GM12872 (cell line): ENCODE results near the gene AHNAK.

ENCODE experiments used
- TF ChIP-seq, protein P1 (sequence below): IDR thresholded peaks from 3 replicates; pipeline ENCODE4 v1.5.1; 2011; ENCODE audit warnings: low read depth, mild to moderate bottlenecking, low read length, moderate library complexity; ENCODE audit not compliant: insufficient read depth

Gene AHNAK

DNA sequence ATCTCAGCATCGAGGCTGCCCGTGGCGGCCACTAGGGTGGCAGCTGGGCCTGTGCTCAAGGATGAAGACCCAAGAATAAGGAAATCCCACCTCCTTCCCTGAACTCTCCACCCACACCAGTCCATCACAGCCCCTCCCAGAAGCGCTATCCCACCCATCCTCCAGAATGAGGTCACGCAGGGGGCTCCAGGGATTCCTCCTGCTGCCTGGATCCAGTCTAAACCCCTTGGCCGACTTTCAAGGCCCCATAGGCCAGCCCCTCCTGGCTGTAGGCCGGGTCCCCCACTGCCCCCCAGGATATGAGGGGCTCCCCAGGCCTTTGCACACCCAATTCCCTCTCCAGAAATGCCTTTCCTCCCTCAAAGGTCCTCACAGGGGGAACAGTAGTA is 146.7 kb downstream of the AHNAK start:
- TF ChIP-seq, protein P1, sequence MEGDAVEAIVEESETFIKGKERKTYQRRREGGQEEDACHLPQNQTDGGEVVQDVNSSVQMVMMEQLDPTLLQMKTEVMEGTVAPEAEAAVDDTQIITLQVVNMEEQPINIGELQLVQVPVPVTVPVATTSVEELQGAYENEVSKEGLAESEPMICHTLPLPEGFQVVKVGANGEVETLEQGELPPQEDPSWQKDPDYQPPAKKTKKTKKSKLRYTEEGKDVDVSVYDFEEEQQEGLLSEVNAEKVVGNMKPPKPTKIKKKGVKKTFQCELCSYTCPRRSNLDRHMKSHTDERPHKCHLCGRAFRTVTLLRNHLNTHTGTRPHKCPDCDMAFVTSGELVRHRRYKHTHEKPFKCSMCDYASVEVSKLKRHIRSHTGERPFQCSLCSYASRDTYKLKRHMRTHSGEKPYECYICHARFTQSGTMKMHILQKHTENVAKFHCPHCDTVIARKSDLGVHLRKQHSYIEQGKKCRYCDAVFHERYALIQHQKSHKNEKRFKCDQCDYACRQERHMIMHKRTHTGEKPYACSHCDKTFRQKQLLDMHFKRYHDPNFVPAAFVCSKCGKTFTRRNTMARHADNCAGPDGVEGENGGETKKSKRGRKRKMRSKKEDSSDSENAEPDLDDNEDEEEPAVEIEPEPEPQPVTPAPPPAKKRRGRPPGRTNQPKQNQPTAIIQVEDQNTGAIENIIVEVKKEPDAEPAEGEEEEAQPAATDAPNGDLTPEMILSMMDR, result no peak

DNA sequence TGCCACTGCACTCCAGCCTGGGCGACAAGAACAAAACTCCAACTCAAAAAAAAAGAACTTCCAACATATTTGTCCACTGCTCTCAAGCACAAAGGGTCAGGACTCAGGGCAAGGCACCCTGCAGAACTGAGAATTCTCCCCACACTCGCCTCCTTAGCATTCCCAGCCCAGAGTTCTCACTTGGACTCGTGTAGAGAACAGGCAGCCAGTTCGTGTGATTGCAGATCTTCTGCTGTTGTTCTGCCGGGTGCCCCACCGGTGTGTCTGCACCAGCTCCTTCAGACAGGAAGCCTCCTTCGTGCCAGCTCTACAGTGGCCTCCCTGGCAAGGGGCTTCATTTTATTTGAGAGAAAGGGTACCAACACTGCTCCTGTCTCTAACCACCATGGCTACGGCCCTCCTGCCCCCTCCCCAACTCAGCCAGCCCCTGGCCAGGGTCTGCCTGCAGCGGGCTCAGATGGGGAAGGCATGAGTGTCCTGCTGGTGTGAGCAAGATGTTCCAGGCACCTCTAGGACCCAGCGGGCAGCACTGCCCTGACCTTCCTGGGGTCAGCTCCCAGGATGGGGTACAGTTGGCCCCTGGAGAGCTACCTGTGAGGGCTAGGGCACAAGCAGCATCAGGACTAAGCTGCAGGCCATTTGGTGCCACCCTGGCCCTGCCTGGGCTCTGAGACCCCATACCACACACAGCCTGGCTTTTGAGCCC is 147.3 kb downstream of the AHNAK start:
- TF ChIP-seq, protein P1, result no peak

DNA sequence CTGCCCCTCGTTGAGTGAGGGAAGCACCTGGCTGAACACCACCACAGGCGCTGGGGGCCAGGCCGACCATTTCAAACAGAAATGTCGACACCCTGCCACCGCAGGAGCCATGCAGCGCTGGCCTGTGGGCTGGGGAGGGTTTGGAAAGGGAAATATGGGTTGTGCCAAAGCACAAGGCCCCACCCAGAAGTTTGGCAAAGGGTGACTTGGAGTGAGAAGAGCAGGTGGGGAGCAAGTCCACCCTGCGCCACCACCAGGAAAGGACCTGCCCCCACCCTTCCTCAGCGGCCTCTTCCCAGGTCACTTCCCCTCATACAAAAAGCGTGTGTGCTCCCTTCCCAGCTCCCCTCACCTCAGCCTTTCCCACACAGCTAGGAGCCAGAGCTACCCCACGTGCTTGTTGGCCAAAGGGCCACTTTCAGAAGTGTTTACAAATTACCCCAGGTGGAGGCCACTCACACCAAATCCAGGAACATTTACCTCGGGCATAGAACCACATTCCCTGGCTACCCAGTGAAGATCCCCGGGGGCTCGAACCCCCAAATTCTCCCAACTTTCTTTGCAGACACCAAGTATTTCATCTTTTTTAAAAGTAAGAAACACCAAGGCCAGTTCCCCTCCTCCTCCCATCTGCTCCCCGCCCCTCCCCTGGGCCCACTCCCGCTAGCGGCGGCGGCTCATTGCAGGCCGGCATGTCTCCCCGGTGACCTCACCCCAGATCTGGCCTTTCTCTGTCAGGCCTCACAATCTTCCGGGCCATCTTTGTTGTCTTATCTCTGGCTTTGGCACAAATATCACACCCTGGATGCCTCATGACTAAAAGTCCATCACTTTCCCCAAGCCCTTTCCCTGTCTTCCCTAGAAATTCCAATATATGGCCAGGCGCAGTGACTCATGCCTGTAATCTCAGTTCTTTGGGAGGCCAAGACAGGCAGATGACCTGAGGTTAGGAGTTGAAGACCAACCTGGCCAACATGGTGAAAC is 148.3 kb downstream of the AHNAK start:
- TF ChIP-seq, protein P1, result no peak

DNA sequence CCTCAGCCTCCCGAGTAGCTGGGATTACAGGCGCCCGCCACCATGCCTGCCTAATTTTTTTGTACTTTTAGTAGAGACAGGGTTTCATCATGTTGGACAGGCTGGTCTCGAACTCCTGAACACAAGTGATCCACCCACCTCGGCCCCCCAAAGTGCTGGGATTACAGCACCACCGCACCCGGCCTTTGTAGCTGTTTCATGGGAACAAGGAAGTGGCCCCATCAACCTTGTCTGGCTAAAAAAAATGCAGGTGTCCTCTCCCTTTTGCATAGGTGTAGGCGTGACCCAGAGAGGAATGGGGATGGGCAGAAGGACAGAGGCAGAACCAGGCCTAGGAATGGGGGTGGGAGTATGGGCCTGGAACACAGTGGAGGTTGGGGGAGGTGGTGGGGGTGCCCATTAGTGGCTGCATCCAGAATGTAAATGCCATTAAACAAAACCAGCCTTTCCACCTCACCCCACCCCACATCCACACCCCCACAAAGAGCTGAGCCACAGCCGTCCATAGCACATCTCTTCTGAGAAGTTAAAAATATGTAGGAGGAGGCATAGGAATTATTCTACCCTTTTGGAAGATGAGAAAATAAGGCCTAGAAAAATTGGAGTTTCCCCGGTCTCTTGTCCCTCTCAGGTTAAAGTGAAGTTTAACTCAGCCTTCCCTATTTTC is 150.6 kb downstream of the AHNAK start:
- TF ChIP-seq, protein P1, result no peak

DNA sequence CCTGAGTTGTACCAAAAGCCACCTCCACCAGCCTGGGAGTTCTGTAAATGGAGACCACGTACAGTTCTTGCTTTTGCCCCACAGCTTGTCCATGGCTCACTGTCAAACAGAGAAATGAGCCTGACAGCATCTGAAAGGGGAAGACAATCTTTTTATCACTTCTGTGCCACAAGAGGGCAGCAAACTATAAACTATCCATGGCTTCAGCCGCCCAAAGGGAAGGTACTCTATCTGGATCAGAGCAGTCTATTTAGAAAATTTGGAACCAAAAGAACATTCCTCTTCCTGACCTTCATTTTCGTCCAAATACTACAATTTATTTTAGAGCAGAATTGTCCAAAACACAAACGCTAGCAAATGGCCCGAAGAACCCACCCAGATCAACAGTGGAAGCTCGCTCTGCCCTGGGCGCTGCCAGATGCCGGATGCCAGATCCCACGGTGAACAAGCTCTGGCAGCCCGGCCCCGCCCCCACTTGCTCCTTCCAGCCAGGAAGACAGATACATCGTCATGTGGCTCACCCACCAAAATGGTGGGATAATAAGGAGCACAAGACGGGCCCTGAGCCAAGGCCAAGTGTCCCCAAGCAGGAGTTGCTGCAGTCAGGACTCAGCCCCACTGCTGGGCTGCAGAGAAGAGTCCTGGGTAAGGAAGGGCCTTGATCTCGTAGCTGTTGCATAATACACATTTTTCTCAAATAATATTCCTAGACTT is 151.6 kb downstream of the AHNAK start:
- TF ChIP-seq, protein P1, result peak; percentile 70

DNA sequence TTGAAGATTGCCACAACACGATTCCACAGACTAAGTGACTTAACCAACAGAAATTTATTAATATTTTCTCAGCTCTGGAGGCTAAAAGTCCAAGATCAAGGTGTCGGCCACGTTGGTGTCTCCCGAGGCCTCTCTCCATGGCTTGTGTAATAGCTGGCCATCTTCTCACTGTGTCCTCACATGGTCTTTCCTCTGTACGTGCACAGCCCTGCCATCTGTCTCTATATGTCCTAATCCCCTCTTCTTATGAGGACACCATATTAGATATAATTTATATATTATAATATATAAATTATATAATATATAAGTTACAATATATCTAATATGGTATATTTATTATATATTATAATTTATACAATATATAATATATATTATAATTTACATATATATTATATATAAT is 152.9 kb downstream of the AHNAK start:
- TF ChIP-seq, protein P1, result no peak
